PC-3 (cell line): Measurements from ENCODE around the gene IFNLR1. TPM values are rescaled to one million over a fixed set of nuclear protein-coding genes. Genes with fewer than 3 reads are reported as not detected.

Experiments
- ATAC-seq: fragments of 200-7000 bp; cut with Tn5 transposase; 2 replicates; pipeline ENCODE4 v1.9.1; 2020; ENCODE audit warnings: mild to moderate bottlenecking, moderate library complexity
- BruUV-seq: library from RNA; stranded (reverse); fragments of 400-500 nt; replicated peaks from 2 replicates; lab custom pipeline; 2021; lab: Mats Ljungman, UMichigan
- CTCF ChIA-PET: fragments of 300-600 bp; sonication (Branson Sonifier 250); formaldehyde crosslinking; loops from one replicate; lab custom pipeline; 2022; ENCODE audit warnings: antibody characterized with exemption; lab: Charles Lee
- POLR2A ChIA-PET: fragments of 300-600 bp; sonication (Branson Sonifier 250); formaldehyde crosslinking; loops from one replicate; lab custom pipeline; 2022; ENCODE audit warnings: antibody characterized with exemption; ENCODE audit not compliant: unreplicated experiment; lab: Charles Lee
- DNase-seq: peaks from one replicate; pipeline ENCODE4 v3.0.0-alpha.2; 2015
- H2AFZ ChIP-seq: fragments of 300-600 bp; sonication (generic); 2 replicates; pipeline ENCODE4 v1.6.0; 2016; ENCODE audit warnings: antibody characterized with exemption, low read length
- H3F3A ChIP-seq: fragments of 300-600 bp; sonication (generic); one replicate; pipeline ENCODE4 v1.6.0; 2017; ENCODE audit warnings: antibody characterized with exemption, low read length, control low read depth, mild to moderate bottlenecking; ENCODE audit not compliant: unreplicated experiment
- H3K27ac ChIP-seq: fragments of 300-600 bp; sonication (generic); 2 replicates; pipeline ENCODE4 v1.5.1; 2016; ENCODE audit warnings: mild to moderate bottlenecking, low read length
- H3K27me3 ChIP-seq: fragments of 300-600 bp; sonication (generic); 2 replicates; pipeline ENCODE4 v1.6.1; 2016; ENCODE audit warnings: low read length, mixed read lengths
- H3K36me3 ChIP-seq: fragments of 300-600 bp; sonication (generic); 2 replicates; pipeline ENCODE4 v1.6.1; 2016; ENCODE audit warnings: low read depth, mixed run types, low read length, mixed read lengths
- H3K4me1 ChIP-seq: fragments of 300-600 bp; sonication (generic); 2 replicates; pipeline ENCODE4 v1.5.1; 2016; ENCODE audit warnings: low read length; ENCODE audit not compliant: insufficient read depth
- H3K4me2 ChIP-seq: fragments of 300-600 bp; sonication (generic); 2 replicates; pipeline ENCODE4 v1.6.0; 2016; ENCODE audit warnings: low read length
- H3K4me3 ChIP-seq: fragments of 300-600 bp; sonication (generic); 2 replicates; pipeline ENCODE4 v1.5.1; 2016; ENCODE audit warnings: mild to moderate bottlenecking, low read length, mixed read lengths
- H3K79me2 ChIP-seq: fragments of 300-600 bp; sonication (generic); 2 replicates; pipeline ENCODE4 v1.6.1; 2017; ENCODE audit warnings: low read length, mixed read lengths
- H3K9ac ChIP-seq: fragments of 300-600 bp; sonication (generic); 2 replicates; pipeline ENCODE4 v1.6.0; 2016; ENCODE audit warnings: mild to moderate bottlenecking, low read length
- H3K9me2 ChIP-seq: fragments of 300-600 bp; sonication (generic); replicated peaks from 2 replicates; pipeline ENCODE4 v1.6.1; 2016; ENCODE audit warnings: mixed run types, low read length, mixed read lengths
- H3K9me3 ChIP-seq: fragments of 300-600 bp; sonication (generic); 2 replicates; pipeline ENCODE4 v1.6.1; 2016; ENCODE audit warnings: low read length, mixed read lengths
- H4K20me1 ChIP-seq: fragments of 300-600 bp; sonication (generic); 2 replicates; pipeline ENCODE4 v1.6.1; 2016; ENCODE audit warnings: low read length, mixed read lengths
- CTCF ChIP-seq: fragments of 300-600 bp; sonication (generic); conservative IDR thresholded peaks from 2 replicates; pipeline ENCODE4 v1.5.1; 2017; ENCODE audit warnings: antibody characterized with exemption, low read depth, mild to moderate bottlenecking, low read length
- EZH2 ChIP-seq: fragments of 300-600 bp; sonication (generic); IDR thresholded peaks from one replicate; pipeline ENCODE4 v1.6.1; 2017; ENCODE audit warnings: antibody characterized with exemption, mild to moderate bottlenecking, low read length; ENCODE audit not compliant: unreplicated experiment
- EZH2phosphoT487 ChIP-seq: fragments of 300-600 bp; sonication (generic); IDR thresholded peaks from 2 replicates; pipeline ENCODE4 v1.6.1; 2018; ENCODE audit warnings: mild to moderate bottlenecking, antibody characterized with exemption, low read length, borderline replicate concordance
- intact Hi-C: fragments of 100-400 bp; cut with micrococcal nuclease; formaldehyde crosslinking; loops from 2 replicates; pipeline ENCODE4 v1.9.0; 2023
- total RNA-seq: library from RNA; depleted of rRNA; stranded (reverse); fragments of >200 nt; gene quantifications from 2 replicates; pipeline ENCODE4 v1.2.3, GENCODE V29; 2014

Gene IFNLR1
- total RNA-seq, 1 experiment from 2014 or later, result 9.5 TPM

GRCh38 chr1:24127134-24127800 is 59.8 kb downstream of the IFNLR1 start:
- Histone ChIP-seq H4K20me1 (no peaks in the 10 kb centered on the region), H2AFZ (no peak overlapping the region), H3K9ac (no peak overlapping the region), H3K9me2 (no peaks in the 10 kb centered on the region), H3K27ac (no peak overlapping the region), H3K79me2 (no peaks in the 10 kb centered on the region), H3K9me3 (no peaks in the 10 kb centered on the region), H3K36me3 (no peaks in the 10 kb centered on the region; the same call in 1 of the 2 replicates), H3K27me3 (no peaks in the 10 kb centered on the region), H3K4me3 (no peak overlapping the region), H3F3A (no peaks in the 10 kb centered on the region), H3K4me2 (no peak overlapping the region), H3K4me1 (no peaks in the 10 kb centered on the region)
- intact Hi-C loops, result no loop called here
- ChIA-PET POLR2A (no interaction called here), CTCF (interaction anchor here (0.6 kb wide), 1 partner anchor 56 kb away, joined by 5 read pairs; no protein-coding TSS in a partner anchor)
- TF ChIP-seq EZH2 (no peak), CTCF (no peak), EZH2phosphoT487 (no peak)
- BruUV-seq, result no TSS peak
- DNase-seq (no peak), ATAC-seq (no peak)

GRCh38 chr1:24126672-24127023 is 60.4 kb downstream of the IFNLR1 start:
- Histone ChIP-seq H3F3A (no peaks in the 10 kb centered on the region), H3K27me3 (no peaks in the 10 kb centered on the region), H3K36me3 (no peaks in the 10 kb centered on the region; the same call in 1 of the 2 replicates), H2AFZ (no peak overlapping the region), H3K9me3 (no peaks in the 10 kb centered on the region), H3K27ac (no peak overlapping the region), H3K9ac (no peak overlapping the region), H3K9me2 (no peaks in the 10 kb centered on the region), H3K4me2 (no peak overlapping the region), H4K20me1 (no peaks in the 10 kb centered on the region), H3K79me2 (no peaks in the 10 kb centered on the region), H3K4me3 (no peak overlapping the region), H3K4me1 (no peaks in the 10 kb centered on the region)
- ChIA-PET CTCF (no interaction called here), POLR2A (no interaction called here)
- TF ChIP-seq EZH2, result no peak
- no peak for TF ChIP-seq CTCF
- no peak for TF ChIP-seq EZH2phosphoT487
- no peak for ATAC-seq
- no peak for DNase-seq
- intact Hi-C loops, result no loop called here
- no TSS peak for BruUV-seq

- H3K36me3 ChIP-seq, result no peaks in the 10 kb centered on the region; the same call in 1 of the 2 replicates
- H4K20me1 ChIP-seq, result no peaks in the 10 kb centered on the region
- DNase-seq, result no peak
- H3K79me2 ChIP-seq, result no peaks in the 10 kb centered on the region
- BruUV-seq, result no TSS peak
- no peaks in the 10 kb centered on the region for H3K9me2 ChIP-seq
- POLR2A ChIA-PET, result no interaction called here
- H3F3A ChIP-seq, result no peaks in the 10 kb centered on the region
- H3K27me3 ChIP-seq, result no peaks in the 10 kb centered on the region
- no peak overlapping the region for H3K4me3 ChIP-seq
- ATAC-seq, result no peak
- no peak overlapping the region for H3K4me2 ChIP-seq
- H3K9ac ChIP-seq, result no peak overlapping the region
- intact Hi-C loops, result no loop called here
- TF ChIP-seq CTCF, result no peak
- TF ChIP-seq EZH2, result no peak
- TF ChIP-seq EZH2phosphoT487, result no peak
- CTCF ChIA-PET, result no interaction called here
- no peaks in the 10 kb centered on the region for H3K4me1 ChIP-seq
- H3K9me3 ChIP-seq, result no peaks in the 10 kb centered on the region
- no peak overlapping the region for H2AFZ ChIP-seq
- no peak overlapping the region for H3K27ac ChIP-seq
These were observed 60.9 kb downstream of the IFNLR1 start for GRCh38 chr1:24126018-24126671.
